ENCODE data around the gene VPREB1.
"Not testable (repeated sequence)": the region's sequence is repeated elsewhere in the genome, so short reads cannot be mapped to it uniquely, and the experiment has no call there.

The VPREB1 gene

GRCh38 chr22:22248878-22249277 is 4.3 kb downstream of the VPREB1 start:
- no peak for DNase-seq

- not testable (repeated sequence) for DNase-seq
Measured at GRCh38 chr22:22250651-22251050, 6.1 kb downstream of the VPREB1 start.

GRCh38 chr22:22256133-22256532 is 11.5 kb downstream of the VPREB1 start:
- DNase-seq: not testable (repeated sequence)

DNA sequence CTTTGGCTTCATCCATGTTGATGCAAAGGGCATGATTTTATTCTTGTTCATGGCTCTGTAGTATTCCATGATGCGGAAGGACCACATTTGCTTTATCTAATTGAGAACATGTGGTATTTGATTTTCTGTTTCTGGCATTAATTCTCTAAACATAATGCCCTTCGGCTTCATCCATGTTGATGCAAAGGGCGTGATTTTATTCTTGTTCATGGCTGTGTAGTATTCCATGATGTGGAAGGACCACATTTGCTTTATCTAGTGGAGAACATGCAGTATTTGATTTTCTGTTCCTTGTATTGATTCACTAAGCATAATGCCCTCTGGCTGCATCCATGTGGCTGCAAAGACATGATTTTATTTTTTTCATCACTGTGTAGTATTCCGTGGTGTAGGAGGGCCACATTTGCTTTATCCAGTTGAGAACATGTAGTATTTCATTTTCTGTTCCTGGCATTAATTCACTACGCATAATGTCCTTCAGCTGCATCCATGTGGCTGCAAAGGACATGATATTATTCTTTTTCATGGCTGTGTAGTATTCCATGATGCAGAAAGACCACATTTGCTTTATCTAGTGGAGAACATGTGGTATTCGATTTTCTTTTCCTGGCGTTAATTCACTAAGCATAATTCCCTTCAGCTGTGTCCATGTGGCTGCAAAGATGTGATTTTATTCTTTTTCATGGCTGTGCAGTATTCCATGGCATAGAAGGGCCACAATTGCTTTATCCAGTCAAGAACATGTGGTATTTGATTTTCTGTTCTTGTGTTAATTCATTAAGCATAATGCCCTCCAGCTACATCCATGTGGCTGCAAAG is 14.2 kb downstream of the VPREB1 start:
- not testable (repeated sequence) for DNase-seq

- DNase-seq: not testable (repeated sequence)
Measured at GRCh38 chr22:22260169-22260568, 15.6 kb downstream of the VPREB1 start.

DNA sequence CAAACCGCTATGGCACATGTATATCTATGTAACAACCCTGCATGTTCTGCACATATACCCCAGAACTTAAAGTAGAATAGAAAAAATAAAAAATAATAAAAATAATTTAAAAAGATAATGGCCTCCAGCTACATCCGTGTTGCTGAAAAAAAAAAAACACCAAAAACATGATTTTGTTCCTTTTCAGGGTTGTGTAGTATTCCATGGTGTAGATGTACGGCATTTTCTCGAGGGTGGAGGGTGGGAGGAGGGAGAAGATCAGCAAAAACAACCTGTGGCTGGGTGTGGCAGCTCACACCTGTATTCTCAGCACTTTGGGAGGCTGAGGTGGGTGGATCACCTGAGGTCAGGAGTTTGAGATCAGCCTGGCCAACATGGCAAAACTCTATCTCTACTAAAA is 16.0 kb downstream of the VPREB1 start:
- not testable (repeated sequence) for DNase-seq

GRCh38 chr22:22262332-22263074 is 17.9 kb downstream of the VPREB1 start:
- not testable (repeated sequence) for DNase-seq

DNA sequence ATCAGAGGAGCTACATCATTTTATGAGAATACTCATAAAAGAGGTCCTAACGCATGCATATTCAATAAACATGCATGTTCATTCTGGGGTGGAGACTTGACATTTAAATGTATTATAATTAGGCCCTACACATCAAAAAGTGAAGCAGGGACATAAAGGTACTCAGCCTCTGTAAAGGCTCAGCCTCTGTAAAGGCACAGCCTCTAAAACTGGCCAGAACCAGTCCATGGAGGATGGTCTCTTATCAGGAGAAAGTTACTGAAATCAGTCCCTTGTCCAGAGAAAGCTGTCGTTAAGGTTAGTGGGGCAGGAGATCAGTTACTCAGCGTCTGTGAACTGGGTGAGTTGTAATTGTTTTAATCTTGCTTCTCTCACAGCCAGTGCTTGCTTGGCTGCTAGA is 19.2 kb downstream of the VPREB1 start:
- DNase-seq: not testable (repeated sequence)

DNA sequence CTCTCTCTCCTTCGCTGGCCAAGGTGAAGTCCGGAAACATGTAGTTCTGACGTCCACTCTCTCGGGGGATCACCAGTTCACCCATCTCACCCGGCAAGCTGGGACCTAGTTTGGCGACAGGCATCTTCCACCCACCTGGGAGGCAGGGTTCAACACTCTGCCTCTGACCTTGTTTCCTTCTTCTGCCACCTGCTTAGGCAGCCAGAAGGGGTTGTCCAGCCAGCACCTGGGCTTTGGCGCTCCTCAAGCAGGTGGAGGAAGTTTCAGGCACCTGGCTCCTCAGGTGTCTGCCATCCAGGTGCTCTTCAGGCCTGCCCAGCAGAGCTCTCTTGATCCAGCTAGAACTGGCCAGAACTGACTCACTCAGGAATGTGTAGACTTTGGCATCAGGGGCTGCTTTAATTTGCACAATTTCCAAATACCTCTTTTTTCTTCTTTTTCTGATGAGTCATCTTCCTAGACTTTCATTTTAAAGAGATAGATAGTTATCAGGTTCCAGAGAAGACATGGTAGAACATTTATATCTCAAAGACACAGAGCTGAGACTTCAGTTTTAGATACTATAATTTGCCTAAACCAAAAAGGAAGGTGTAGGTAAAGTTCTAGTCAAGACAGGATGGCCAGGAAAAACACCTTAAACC is 25.6 kb downstream of the VPREB1 start:
- not testable (repeated sequence) for DNase-seq

DNA sequence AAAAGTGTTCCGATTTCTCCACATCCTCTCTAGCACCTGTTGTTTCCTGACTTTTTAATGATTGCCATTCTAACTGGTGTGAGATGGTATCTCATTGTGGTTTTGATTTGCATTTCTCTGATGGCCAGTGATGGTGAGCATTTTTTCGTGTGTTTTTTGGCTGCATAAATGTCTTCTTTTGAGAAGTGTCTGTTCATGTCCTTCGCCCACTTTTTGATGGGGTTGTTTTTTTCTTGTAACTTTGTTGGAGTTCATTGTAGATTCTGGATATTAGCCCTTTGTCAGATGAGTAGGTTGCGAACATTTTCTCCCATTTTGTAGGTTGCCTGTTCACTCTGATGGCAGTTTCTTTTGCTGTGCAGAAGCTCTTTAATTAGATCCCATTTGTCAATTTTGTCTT is 32.8 kb downstream of the VPREB1 start:
- not testable (repeated sequence) for DNase-seq

- not testable (repeated sequence) for DNase-seq
Measured at GRCh38 chr22:22284962-22285756, 40.6 kb downstream of the VPREB1 start.

DNA sequence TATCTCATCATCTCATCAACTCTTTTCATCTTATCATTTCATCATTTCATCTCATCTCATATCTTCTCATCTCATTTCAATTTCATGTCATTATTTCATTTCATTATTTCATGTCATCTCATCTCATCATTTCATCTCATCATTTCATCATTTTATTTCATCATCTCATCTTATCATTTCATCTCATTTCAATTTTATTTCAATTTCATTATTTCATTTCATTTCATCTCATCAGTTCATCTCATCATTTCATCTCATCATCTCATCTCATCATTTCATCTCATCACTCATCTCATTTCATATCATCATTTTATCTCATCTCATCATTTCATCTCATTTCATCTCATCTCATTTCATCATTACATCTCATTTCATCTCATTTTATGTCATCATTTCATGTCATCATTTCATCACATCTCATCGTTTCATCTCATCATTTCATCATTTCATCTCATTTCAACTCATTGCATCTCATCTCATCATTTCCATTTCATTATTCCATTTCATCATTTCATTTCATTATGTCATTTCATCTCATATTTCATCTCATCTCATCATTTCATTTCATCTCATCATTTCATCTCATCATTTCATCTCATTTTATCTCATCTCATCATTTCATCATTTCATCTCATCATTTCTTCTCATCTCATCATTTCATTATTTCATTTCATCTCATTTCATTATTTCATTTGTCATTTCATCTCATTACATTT is 42.0 kb downstream of the VPREB1 start:
- not testable (repeated sequence) for DNase-seq

DNA sequence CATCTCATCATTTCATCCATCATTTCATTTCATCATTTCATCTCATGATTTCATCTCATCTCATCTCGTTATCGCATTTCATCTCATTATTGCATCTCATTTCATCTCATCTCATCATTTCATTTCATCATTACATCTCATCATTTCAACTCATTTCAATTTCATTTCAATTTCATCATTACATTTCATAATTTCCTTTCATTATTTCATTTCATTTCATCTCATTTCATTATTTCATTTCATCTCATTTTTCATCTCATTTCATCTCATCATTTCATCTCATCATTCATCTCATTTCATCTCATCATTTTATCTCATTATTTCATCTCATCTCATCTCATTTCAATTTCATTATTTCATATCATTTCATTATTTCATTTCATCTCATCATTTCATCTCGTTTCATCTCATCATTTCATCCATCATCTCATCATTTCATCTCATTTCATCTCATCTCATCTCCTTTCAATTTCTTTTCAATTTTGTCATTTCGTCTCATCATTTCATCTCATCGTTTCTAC is 42.6 kb downstream of the VPREB1 start:
- not testable (repeated sequence) for DNase-seq

GRCh38 chr22:22289666-22290065 is 45.1 kb downstream of the VPREB1 start:
- DNase-seq: not testable (repeated sequence)

DNA sequence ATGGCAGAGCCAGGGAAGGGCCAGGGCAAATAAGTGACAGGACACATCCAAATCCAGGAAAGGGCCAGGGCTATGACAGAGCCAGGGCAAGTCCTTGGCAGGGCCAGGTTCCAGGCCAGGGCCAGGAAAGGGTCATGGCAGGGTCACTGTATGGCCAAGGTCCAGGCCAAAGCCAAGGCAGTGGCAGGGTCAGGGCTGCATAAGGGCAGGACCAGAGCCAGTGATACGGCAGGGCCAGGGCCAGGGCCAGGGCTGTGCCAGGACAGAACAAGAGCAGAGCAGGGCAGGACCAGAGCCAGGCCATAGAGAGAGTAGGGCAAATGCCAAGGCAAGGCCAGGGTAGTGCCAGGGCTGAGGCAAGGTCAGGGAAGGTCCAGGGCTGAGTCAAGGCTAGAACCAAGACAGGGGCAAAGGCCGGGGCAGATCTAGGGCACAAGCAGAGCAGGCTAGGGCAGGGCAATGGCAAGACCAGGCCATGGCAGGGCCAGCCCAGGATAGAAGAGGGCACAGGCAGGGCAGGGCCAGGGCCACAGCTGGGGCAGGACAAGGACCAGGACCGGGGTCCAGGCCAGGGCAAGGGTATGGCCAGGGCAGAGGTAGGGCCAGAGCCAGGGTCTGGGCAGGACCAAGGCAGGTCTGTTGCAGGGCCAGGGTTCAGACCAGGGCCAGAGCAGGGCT is 46.7 kb downstream of the VPREB1 start:
- DNase-seq: not testable (repeated sequence)

GRCh38 chr22:22292656-22293055 is 48.1 kb downstream of the VPREB1 start:
- DNase-seq: not testable (repeated sequence)

- not testable (repeated sequence) for DNase-seq
Measured at GRCh38 chr22:22293436-22293835, 48.9 kb downstream of the VPREB1 start.

GRCh38 chr22:22294641-22295040 is 50.1 kb downstream of the VPREB1 start:
- not testable (repeated sequence) for DNase-seq
